ENCODE results near the gene EPS15. TPM values are rescaled to one million over a fixed set of nuclear protein-coding genes. Genes with fewer than 3 reads are reported as not detected.

EPS15 gene
- total RNA-seq, 4 donors from 2014 or later = 43.8 to 74.0 (median 59.9) TPM

DNA sequence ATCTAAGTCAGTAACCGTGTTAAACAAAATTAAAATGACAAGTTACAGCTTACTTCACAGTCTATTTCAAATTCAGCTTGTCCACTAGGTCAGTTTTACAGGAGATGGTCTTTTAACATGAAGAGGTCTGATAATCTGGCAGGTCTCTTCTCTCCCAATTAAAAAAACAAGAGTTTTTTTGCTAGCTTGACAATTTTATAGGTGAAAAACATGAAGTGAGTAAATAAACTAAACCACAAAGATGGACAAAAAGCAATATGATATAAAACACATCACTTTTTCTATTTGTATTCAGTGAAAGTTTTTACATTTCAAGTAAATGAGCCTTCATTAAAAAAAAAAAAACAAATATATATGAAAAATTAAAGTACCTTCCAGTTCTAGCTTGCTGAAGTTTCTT is 163.7 kb downstream of the EPS15 start:
- in situ Hi-C loops (cut with MboI; ENCODE audit: low pct_ligation_motif_present in 1 of 4, low pct_unique_long_range_greater_than_20kb in 1 of 4, low sequenced_read_pairs in 3 of 4) = loop anchor here in 1 of 4 donors (25.0 kb wide), 1 partner anchor 182 kb away; no protein-coding TSS in a partner anchor
- intact Hi-C loops (cut with DNase I; ENCODE audit: low total_unique reads) = no loop called here

DNA sequence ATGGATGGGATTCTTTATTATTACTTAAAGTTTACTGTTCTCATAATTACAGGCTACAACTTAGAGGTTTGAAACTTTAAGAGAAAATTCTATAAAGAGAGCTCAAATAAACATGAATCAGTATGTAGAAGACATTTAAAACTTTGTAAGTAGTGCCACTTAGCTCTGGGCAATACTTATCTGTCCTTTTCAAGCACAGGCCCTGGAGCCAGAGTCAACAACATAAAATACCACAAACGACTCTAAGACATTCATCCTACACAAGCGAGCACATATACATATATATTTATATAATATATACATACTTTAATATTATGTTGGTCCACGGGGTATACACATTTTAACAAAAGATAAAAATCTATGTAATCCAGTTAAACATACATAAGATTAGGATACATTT is 164.7 kb downstream of the EPS15 start:
- TF ChIP-seq EP300 (IDR thresholded peaks at IDR 0.05; ENCODE audit: low read depth) (no peak), POLR2A (IDR thresholded peaks at IDR 0.05) (no peak), POLR2AphosphoS5 (IDR thresholded peaks at IDR 0.05) (no peak)
- TF ChIP-seq, protein P1, sequence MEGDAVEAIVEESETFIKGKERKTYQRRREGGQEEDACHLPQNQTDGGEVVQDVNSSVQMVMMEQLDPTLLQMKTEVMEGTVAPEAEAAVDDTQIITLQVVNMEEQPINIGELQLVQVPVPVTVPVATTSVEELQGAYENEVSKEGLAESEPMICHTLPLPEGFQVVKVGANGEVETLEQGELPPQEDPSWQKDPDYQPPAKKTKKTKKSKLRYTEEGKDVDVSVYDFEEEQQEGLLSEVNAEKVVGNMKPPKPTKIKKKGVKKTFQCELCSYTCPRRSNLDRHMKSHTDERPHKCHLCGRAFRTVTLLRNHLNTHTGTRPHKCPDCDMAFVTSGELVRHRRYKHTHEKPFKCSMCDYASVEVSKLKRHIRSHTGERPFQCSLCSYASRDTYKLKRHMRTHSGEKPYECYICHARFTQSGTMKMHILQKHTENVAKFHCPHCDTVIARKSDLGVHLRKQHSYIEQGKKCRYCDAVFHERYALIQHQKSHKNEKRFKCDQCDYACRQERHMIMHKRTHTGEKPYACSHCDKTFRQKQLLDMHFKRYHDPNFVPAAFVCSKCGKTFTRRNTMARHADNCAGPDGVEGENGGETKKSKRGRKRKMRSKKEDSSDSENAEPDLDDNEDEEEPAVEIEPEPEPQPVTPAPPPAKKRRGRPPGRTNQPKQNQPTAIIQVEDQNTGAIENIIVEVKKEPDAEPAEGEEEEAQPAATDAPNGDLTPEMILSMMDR (IDR thresholded peaks at IDR 0.05) = no peak
- no peak for DNase-seq
- Histone ChIP-seq H3K27me3 (no peaks in the 10 kb centered on the region), H3K36me3 (peaks cover 0 to 36% (median 9%) of the 10 kb centered on the region in 4 donors), H3K9me3 (no peaks in the 10 kb centered on the region), H3K4me3 (no peak overlapping the region), H3K27ac (no peak overlapping the region), H3K4me1 (no peaks in the 10 kb centered on the region)
- in situ Hi-C loops (cut with MboI; ENCODE audit: low pct_ligation_motif_present in 1 of 4, low pct_unique_long_range_greater_than_20kb in 1 of 4, low sequenced_read_pairs in 3 of 4) (loop anchor here in 1 of 4 donors (25.0 kb wide), 1 partner anchor 183 kb away; no protein-coding TSS in a partner anchor), intact Hi-C loops (cut with DNase I; ENCODE audit: low total_unique reads) (no loop called here)
- WGBS, 2 donors (ENCODE audit: low coverage in 1 of 2) = 75 to 82% methylated on average over 3 of the region's 3 CpGs

More for the DNA sequence above, 163.7 kb downstream of the EPS15 start:
- Histone ChIP-seq H3K27me3 (no peaks in the 10 kb centered on the region), H3K4me3 (no peak overlapping the region), H3K27ac (no peak overlapping the region), H3K4me1 (no peaks in the 10 kb centered on the region), H3K36me3 (peaks cover 0 to 36% (median 9%) of the 10 kb centered on the region in 4 donors), H3K9me3 (no peaks in the 10 kb centered on the region)
- WGBS, 2 donors (ENCODE audit: low coverage in 1 of 2) = 89 to 100% methylated on average over 1 of the region's 1 CpG
- DNase-seq = no peak
- TF ChIP-seq, protein P1 (IDR thresholded peaks at IDR 0.05) = no peak
- TF ChIP-seq POLR2AphosphoS5 (IDR thresholded peaks at IDR 0.05) (no peak), POLR2A (IDR thresholded peaks at IDR 0.05) (no peak), EP300 (IDR thresholded peaks at IDR 0.05; ENCODE audit: low read depth) (no peak)

DNA sequence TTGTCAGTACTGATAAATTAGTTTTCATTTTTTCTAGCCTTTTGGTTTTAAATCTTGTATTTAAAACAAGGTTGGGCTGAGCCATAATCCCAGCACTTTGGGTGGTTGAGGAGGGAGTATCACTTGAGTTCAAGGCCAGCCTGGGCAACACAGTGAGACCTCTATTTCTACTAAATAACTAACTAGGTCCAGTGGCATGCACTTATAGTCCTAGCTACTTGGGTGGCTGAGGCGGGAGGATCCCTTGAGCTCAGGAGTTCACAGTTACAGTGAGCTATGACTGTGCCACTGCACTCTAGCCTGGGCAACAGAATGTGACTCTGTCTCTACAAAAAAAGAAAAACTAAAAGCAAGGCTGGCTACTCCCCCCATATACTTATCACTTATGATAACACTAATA is 167.2 kb downstream of the EPS15 start:
- 100% methylated on average over 1 of the region's 1 CpG; no CpG with 5 or more reads in 1 of the 2 donors for WGBS, 2 donors (ENCODE audit: low coverage in 1 of 2)
- Histone ChIP-seq H3K4me3 (no peak overlapping the region), H3K36me3 (peaks cover 0 to 28% (median 9%) of the 10 kb centered on the region in 4 donors), H3K27ac (no peak overlapping the region), H3K27me3 (no peaks in the 10 kb centered on the region), H3K9me3 (no peaks in the 10 kb centered on the region), H3K4me1 (no peaks in the 10 kb centered on the region)
- no peak for DNase-seq
- in situ Hi-C loops (cut with MboI; ENCODE audit: low pct_ligation_motif_present in 1 of 4, low pct_unique_long_range_greater_than_20kb in 1 of 4, low sequenced_read_pairs in 3 of 4) = loop anchor here in 1 of 4 donors (25.0 kb wide), 1 partner anchor 185 kb away; no protein-coding TSS in a partner anchor
- intact Hi-C loops (cut with DNase I; ENCODE audit: low total_unique reads) = no loop called here
- TF ChIP-seq EP300 (IDR thresholded peaks at IDR 0.05; ENCODE audit: low read depth) = no peak
- TF ChIP-seq POLR2AphosphoS5 (IDR thresholded peaks at IDR 0.05) = no peak
- TF ChIP-seq, protein P1 (IDR thresholded peaks at IDR 0.05) = no peak
- TF ChIP-seq POLR2A (IDR thresholded peaks at IDR 0.05) = no peak

DNA sequence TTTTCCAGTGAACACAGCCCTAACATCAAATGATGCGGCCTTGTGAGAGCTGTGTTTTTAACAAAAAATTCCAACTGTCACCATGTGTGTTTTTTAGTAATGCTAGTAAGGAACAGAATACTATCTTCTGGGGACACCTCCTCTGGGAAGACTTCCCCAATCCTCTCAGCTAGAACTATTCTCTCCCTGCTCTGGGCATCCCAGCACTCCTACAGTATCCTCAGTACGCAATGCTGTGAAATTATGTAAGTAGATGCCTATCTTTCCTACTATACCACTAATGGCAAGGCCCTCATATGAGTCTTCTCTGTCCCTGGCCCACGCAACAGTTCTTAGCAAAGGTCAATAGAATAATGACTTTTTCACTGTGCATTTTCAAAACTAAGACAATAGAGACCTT is 169.2 kb downstream of the EPS15 start:
- in situ Hi-C loops (cut with MboI; ENCODE audit: low pct_ligation_motif_present in 1 of 4, low pct_unique_long_range_greater_than_20kb in 1 of 4, low sequenced_read_pairs in 3 of 4) = loop anchor here in 1 of 4 donors (25.0 kb wide), 1 partner anchor 187 kb away; no protein-coding TSS in a partner anchor
- no peak for DNase-seq

DNA sequence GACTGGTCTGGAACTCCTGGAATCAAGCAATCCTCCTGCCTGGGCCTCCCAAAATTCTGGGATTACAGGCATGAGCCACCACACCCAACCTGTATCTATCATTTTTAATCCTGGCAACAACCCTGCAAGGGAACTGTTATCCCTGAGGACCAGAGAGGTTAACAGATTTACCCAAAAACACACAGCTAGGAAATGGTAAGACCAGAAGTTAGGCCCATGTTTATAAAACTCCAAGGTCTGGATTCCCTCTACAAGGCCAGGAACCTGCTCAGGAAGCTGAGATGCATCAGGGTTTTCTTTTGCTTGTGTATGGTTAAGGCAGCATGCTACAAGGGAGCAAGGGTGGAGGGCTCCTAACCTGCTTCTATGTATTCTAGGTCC is 170.9 kb downstream of the EPS15 start:
- no peak for TF ChIP-seq EP300 (IDR thresholded peaks at IDR 0.05; ENCODE audit: low read depth)
- TF ChIP-seq POLR2A (IDR thresholded peaks at IDR 0.05) = no peak
- in situ Hi-C loops (cut with MboI; ENCODE audit: low pct_ligation_motif_present in 1 of 4, low pct_unique_long_range_greater_than_20kb in 1 of 4, low sequenced_read_pairs in 3 of 4) (no loop called here), intact Hi-C loops (cut with DNase I; ENCODE audit: low total_unique reads) (no loop called here)

More for the DNA sequence above, 169.2 kb downstream of the EPS15 start:
- Histone ChIP-seq H3K4me3 (no peak overlapping the region), H3K36me3 (peaks cover 0 to 11% (median under 1%) of the 10 kb centered on the region in 4 donors), H3K9me3 (no peaks in the 10 kb centered on the region), H3K27me3 (peaks cover 16% of the 10 kb centered on the region), H3K27ac (no peak overlapping the region), H3K4me1 (peaks cover 0 to 5% (median 2%) of the 10 kb centered on the region in 4 donors)
- WGBS, 2 donors (ENCODE audit: low coverage in 1 of 2) = 97 to 100% methylated on average over 3 of the region's 3 CpGs
- TF ChIP-seq POLR2A (IDR thresholded peaks at IDR 0.05) (no peak), POLR2AphosphoS5 (IDR thresholded peaks at IDR 0.05) (no peak)
- intact Hi-C loops (cut with DNase I; ENCODE audit: low total_unique reads) = no loop called here

More for the DNA sequence above, 170.9 kb downstream of the EPS15 start:
- Histone ChIP-seq H3K27me3 (peaks cover 33% of the 10 kb centered on the region), H3K4me1 (peaks cover 0 to 11% (median 5%) of the 10 kb centered on the region in 4 donors), H3K36me3 (no peaks in the 10 kb centered on the region), H3K27ac (no peak overlapping the region), H3K4me3 (no peak overlapping the region), H3K9me3 (no peaks in the 10 kb centered on the region)
- no peak for DNase-seq

Data from transverse colon (tissue), 4 donors.